Calu3 (cell line): ENCODE data around the gene SCAI. TPM values are rescaled to one million over a fixed set of nuclear protein-coding genes. Genes with fewer than 3 reads are reported as not detected.
"Not testable (repeated sequence)": the region's sequence is repeated elsewhere in the genome, so short reads cannot be mapped to it uniquely, and the experiment has no call there.

Source experiments
- BruUV-seq: library from RNA; stranded (reverse); fragments of 400-500 nt; replicated peaks from 2 replicates; lab custom pipeline; 2021; lab: Mats Ljungman, UMichigan
- CTCF ChIA-PET: fragments of 300-600 bp; sonication (Branson Sonifier 250); formaldehyde crosslinking; loops from one replicate; lab custom pipeline; 2022; ENCODE audit warnings: antibody characterized with exemption; lab: Charles Lee
- DNase-seq: peaks from one replicate; pipeline ENCODE4 v3.0.0; 2022
- H3K27ac Mint-ChIP-seq: one replicate; pipeline ENCODE4 v1.8.0; 2022; ENCODE audit warnings: mixed read lengths; ENCODE audit not compliant: unreplicated experiment
- H3K27me3 Mint-ChIP-seq: one replicate; pipeline ENCODE4 v1.8.0; 2022; ENCODE audit warnings: mixed read lengths; ENCODE audit not compliant: unreplicated experiment
- H3K36me3 Mint-ChIP-seq: one replicate; pipeline ENCODE4 v1.8.0; 2022; ENCODE audit warnings: mild to moderate bottlenecking, moderate library complexity, mixed read lengths; ENCODE audit not compliant: insufficient read depth, unreplicated experiment
- H3K4me1 Mint-ChIP-seq: one replicate; pipeline ENCODE4 v1.8.0; 2022; ENCODE audit warnings: mild to moderate bottlenecking, low read depth, mixed read lengths; ENCODE audit not compliant: unreplicated experiment
- H3K4me3 Mint-ChIP-seq: one replicate; pipeline ENCODE4 v1.8.0; 2022; ENCODE audit warnings: mild to moderate bottlenecking, low read depth, moderate library complexity, mixed read lengths; ENCODE audit not compliant: unreplicated experiment
- H3K9me3 Mint-ChIP-seq: one replicate; pipeline ENCODE4 v1.8.0; 2022; ENCODE audit warnings: low read depth, mixed read lengths; ENCODE audit not compliant: unreplicated experiment
- CTCF ChIP-seq: fragments of 200-600 bp; IDR thresholded peaks from one replicate; pipeline ENCODE4 v1.8.0; 2022; ENCODE audit warnings: antibody characterized with exemption; ENCODE audit not compliant: unreplicated experiment
- intact Hi-C: fragments of 100-400 bp; cut with micrococcal nuclease; formaldehyde crosslinking; loops from one replicate; pipeline ENCODE4 v1.10.0; 2022; ENCODE audit not compliant: unreplicated experiment
- total RNA-seq: library from RNA; stranded (reverse); gene quantifications from 2 replicates; pipeline ENCODE4 v1.2.3, GENCODE V29; 2022

SCAI gene
- total RNA-seq, 1 experiment from 2014 or later, result 6.4 TPM

- Mint-ChIP-seq H3K27ac (no peak overlapping the region), H3K4me3 (no peak overlapping the region), H3K4me1 (no peaks in the 10 kb centered on the region), H3K27me3 (no peaks in the 10 kb centered on the region), H3K9me3 (no peaks in the 10 kb centered on the region), H3K36me3 (no peaks in the 10 kb centered on the region)
- BruUV-seq, result no TSS peak
- no peak for TF ChIP-seq CTCF
- no peak for DNase-seq
- CTCF ChIA-PET, result interaction anchor here (0.6 kb wide), 1 partner anchor 38 kb away, joined by 4 read pairs; no protein-coding TSS in a partner anchor
- intact Hi-C loops, result no loop called here
Measured at GRCh38 chr9:125089331-125089730, 54.0 kb downstream of the SCAI start.

- BruUV-seq, result no TSS peak
- Mint-ChIP-seq H3K27me3 (no peaks in the 10 kb centered on the region), H3K27ac (no peak overlapping the region), H3K4me3 (no peak overlapping the region), H3K36me3 (no peaks in the 10 kb centered on the region), H3K9me3 (no peaks in the 10 kb centered on the region), H3K4me1 (no peaks in the 10 kb centered on the region)
- no peak for DNase-seq
- intact Hi-C loops, result no loop called here
- CTCF ChIA-PET, result no interaction called here
- no peak for TF ChIP-seq CTCF
Measured at GRCh38 chr9:125088752-125089151, 54.6 kb downstream of the SCAI start.

- DNase-seq, result no peak
- intact Hi-C loops, result no loop called here
- Mint-ChIP-seq H3K27ac (no peak overlapping the region), H3K9me3 (peaks cover 4% of the 10 kb centered on the region), H3K4me1 (no peaks in the 10 kb centered on the region), H3K4me3 (no peak overlapping the region), H3K27me3 (no peaks in the 10 kb centered on the region), H3K36me3 (no peaks in the 10 kb centered on the region)
- no peak for TF ChIP-seq CTCF
- CTCF ChIA-PET, result no interaction called here
- BruUV-seq, result no TSS peak
Measured at GRCh38 chr9:125085703-125086477, 57.4 kb downstream of the SCAI start.

GRCh38 chr9:125082197-125082596 is 61.1 kb downstream of the SCAI start:
- H3K4me3 Mint-ChIP-seq, H3K36me3 Mint-ChIP-seq, BruUV-seq, H3K4me1 Mint-ChIP-seq, CTCF ChIA-PET, intact Hi-C loops, H3K27me3 Mint-ChIP-seq, H3K9me3 Mint-ChIP-seq, H3K27ac Mint-ChIP-seq, DNase-seq: not testable (repeated sequence)

GRCh38 chr9:125080797-125081196 is 62.5 kb downstream of the SCAI start:
- intact Hi-C loops, H3K9me3 Mint-ChIP-seq, BruUV-seq, H3K27me3 Mint-ChIP-seq, DNase-seq, H3K4me3 Mint-ChIP-seq, H3K36me3 Mint-ChIP-seq, CTCF ChIA-PET, H3K4me1 Mint-ChIP-seq, H3K27ac Mint-ChIP-seq: not testable (repeated sequence)
